OCI-LY7 (cell line): ENCODE measurements around the gene FAM117A. TPM values are rescaled to one million over a fixed set of nuclear protein-coding genes. Genes with fewer than 3 reads are reported as not detected.

Experiments used
- BruUV-seq: library from RNA; stranded (reverse); fragments of 400-500 nt; replicated peaks from 2 replicates; lab custom pipeline; 2021; lab: Mats Ljungman, UMichigan
- CTCF ChIA-PET: fragments of 300-600 bp; sonication (Branson Sonifier 250); formaldehyde crosslinking; loops from one replicate; lab custom pipeline; 2022; ENCODE audit warnings: antibody characterized with exemption; ENCODE audit not compliant: unreplicated experiment; lab: Charles Lee
- POLR2A ChIA-PET: fragments of 300-600 bp; sonication (Branson Sonifier 250); formaldehyde crosslinking; loops from one replicate; lab custom pipeline; 2022; ENCODE audit warnings: antibody characterized with exemption; lab: Charles Lee
- DNase-seq: peaks from one replicate; pipeline ENCODE4 v3.0.0-alpha.2; 2015; ENCODE audit warnings: low spot score
- H2AFZ ChIP-seq: fragments of 200-600 bp; sonication (generic), shearing (Covaris generic); 2 replicates; pipeline ENCODE4 v1.6.1; 2014; ENCODE audit warnings: mild to moderate bottlenecking, antibody characterized with exemption, low read length, moderate library complexity
- H3K27ac ChIP-seq: fragments of 200-600 bp; sonication (generic); 2 replicates; pipeline ENCODE4 v1.5.1; 2014; ENCODE audit warnings: mixed run types, low read depth, mild to moderate bottlenecking, moderate library complexity, low read length, inconsistent platforms; ENCODE audit not compliant: poor library complexity, severe bottlenecking
- H3K36me3 ChIP-seq: fragments of 200-600 bp; sonication (generic); 2 replicates; pipeline ENCODE4 v1.6.1; 2014; ENCODE audit warnings: mild to moderate bottlenecking, antibody characterized with exemption, low read length, moderate library complexity, mixed read lengths; ENCODE audit not compliant: insufficient read depth
- H3K4me1 ChIP-seq: fragments of 200-600 bp; sonication (generic); 2 replicates; pipeline ENCODE4 v1.5.1; 2014; ENCODE audit warnings: mild to moderate bottlenecking, low read length; ENCODE audit not compliant: insufficient read depth, poor library complexity, severe bottlenecking
- H3K4me2 ChIP-seq: fragments of 200-600 bp; sonication (generic); 2 replicates; pipeline ENCODE4 v1.6.1; 2014; ENCODE audit warnings: mild to moderate bottlenecking, low read length
- H3K4me3 ChIP-seq: fragments of 200-600 bp; sonication (generic); 2 replicates; pipeline ENCODE4 v1.5.1; 2014; ENCODE audit warnings: mild to moderate bottlenecking, low read depth, low read length; ENCODE audit not compliant: poor library complexity, severe bottlenecking
- H3K79me2 ChIP-seq: fragments of 200-600 bp; sonication (generic); 2 replicates; pipeline ENCODE4 v1.6.1; 2016; ENCODE audit warnings: low read depth, mild to moderate bottlenecking, low read length, moderate library complexity, mixed read lengths; ENCODE audit not compliant: insufficient read depth
- H3K9me2 ChIP-seq: fragments of 200-600 bp; sonication (generic); 2 replicates; pipeline ENCODE4 v1.6.1; 2016; ENCODE audit warnings: mild to moderate bottlenecking, low read length, mixed read lengths; ENCODE audit not compliant: insufficient read depth
- H3K9me3 ChIP-seq: fragments of 200-600 bp; sonication (generic); 2 replicates; pipeline ENCODE4 v1.6.1; 2014; ENCODE audit warnings: mild to moderate bottlenecking, mixed run types, low read length, mixed read lengths
- H4K20me1 ChIP-seq: fragments of 200-600 bp; sonication (generic); 2 replicates; pipeline ENCODE4 v1.6.1; 2014; ENCODE audit warnings: mild to moderate bottlenecking, antibody characterized with exemption, low read length, moderate library complexity, mixed read lengths; ENCODE audit not compliant: insufficient read depth
- CTCF ChIP-seq: fragments of 200-600 bp; sonication (generic); conservative IDR thresholded peaks from 2 replicates; pipeline ENCODE4 v1.5.1; 2014; ENCODE audit warnings: mild to moderate bottlenecking, antibody characterized with exemption, low read length, moderate library complexity, mixed read lengths
- EZH2phosphoT487 ChIP-seq: fragments of 200-600 bp; sonication (generic); IDR thresholded peaks from 2 replicates; pipeline ENCODE4 v1.6.1; 2018; ENCODE audit warnings: low read depth, borderline replicate concordance, mild to moderate bottlenecking, mixed run types, antibody characterized with exemption, low read length, moderate library complexity, mixed read lengths
- intact Hi-C: fragments of 100-400 bp; cut with micrococcal nuclease; formaldehyde crosslinking; loops from one replicate; pipeline ENCODE4 v1.10.0; 2022; ENCODE audit not compliant: unreplicated experiment
- total RNA-seq, 2 experiments: library from RNA; depleted of rRNA in 1 of 2; stranded (reverse); fragments of >200 nt in 1 of 2; shearing (Covaris generic) in 1 of 2; gene quantifications; 2 replicates each; pipeline ENCODE4 v1.2.3, GENCODE V29; 2014 to 2022

Gene FAM117A
- total RNA-seq, 2 experiments from 2014 or later = 40.4 to 44.3 TPM

GRCh38 chr17:49670641-49671040 lies 93.3 kb downstream of the FAM117A start:
- H2AFZ ChIP-seq = no peak overlapping the region
- BruUV-seq = TSS peak; percentile 4
- H3K9me2 ChIP-seq = no peaks in the 10 kb centered on the region
- peaks cover 28% of the 10 kb centered on the region; the same call in 1 of the 2 replicates for H4K20me1 ChIP-seq
- no peak overlapping the region for H3K4me2 ChIP-seq
- ChIA-PET POLR2A (no interaction called here), CTCF (no interaction called here)
- DNase-seq = no peak
- no peak overlapping the region for H3K4me3 ChIP-seq
- peaks cover 67% of the 10 kb centered on the region for H3K36me3 ChIP-seq
- H3K27ac ChIP-seq = no peak overlapping the region
- peaks cover 10% of the 10 kb centered on the region for H3K4me1 ChIP-seq
- H3K79me2 ChIP-seq = peaks cover 96% of the 10 kb centered on the region
- intact Hi-C loops = loop anchor here (10.0 kb wide), 2 partner anchors 456 to 484 kb away; partner anchors contain the start of genes ABI3, GNGT2 and PPP1R9B
- TF ChIP-seq CTCF (no peak), EZH2phosphoT487 (no peak)
- no peaks in the 10 kb centered on the region for H3K9me3 ChIP-seq

GRCh38 chr17:49670002-49670401 lies 93.9 kb downstream of the FAM117A start:
- no TSS peak for BruUV-seq
- H4K20me1 ChIP-seq = peaks cover 21% of the 10 kb centered on the region; the same call in 1 of the 2 replicates
- H3K4me2 ChIP-seq = no peak overlapping the region
- peaks cover 7% of the 10 kb centered on the region for H3K4me1 ChIP-seq
- H2AFZ ChIP-seq = no peak overlapping the region
- POLR2A ChIA-PET = no interaction called here
- TF ChIP-seq EZH2phosphoT487 (no peak), CTCF (no peak)
- H3K79me2 ChIP-seq = peaks cover 93% of the 10 kb centered on the region
- H3K9me3 ChIP-seq = no peaks in the 10 kb centered on the region
- no peak overlapping the region for H3K27ac ChIP-seq
- no peak for DNase-seq
- peaks cover 60% of the 10 kb centered on the region for H3K36me3 ChIP-seq
- H3K4me3 ChIP-seq = no peak overlapping the region
- intact Hi-C loops = loop anchor here (10.0 kb wide), 2 partner anchors 455 to 485 kb away; partner anchors contain the start of genes ABI3, GNGT2 and PPP1R9B
- H3K9me2 ChIP-seq = no peaks in the 10 kb centered on the region
- CTCF ChIA-PET = no interaction called here

DNA sequence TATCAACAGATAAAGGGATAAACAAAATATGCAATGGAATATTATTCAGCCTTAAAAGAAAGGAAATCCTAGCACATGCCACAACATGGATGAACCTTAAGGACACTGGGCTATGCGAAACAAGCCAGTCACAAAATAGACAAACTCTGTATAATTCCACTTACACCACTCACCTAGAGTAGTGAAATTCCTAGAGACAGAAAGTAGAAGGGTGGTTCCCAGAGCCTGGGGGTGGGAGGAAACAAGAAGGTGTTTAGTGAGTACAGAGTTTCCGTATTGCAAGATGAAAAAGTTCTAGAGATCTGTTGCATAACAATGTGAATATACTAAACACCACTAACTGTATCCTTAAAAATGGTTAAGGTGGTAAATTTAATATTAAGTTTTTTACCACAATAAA lies 96.1 kb downstream of the FAM117A start:
- no peak for DNase-seq
- BruUV-seq = no TSS peak
- no peak overlapping the region for H2AFZ ChIP-seq
- intact Hi-C loops = no loop called here
- TF ChIP-seq CTCF (no peak), EZH2phosphoT487 (no peak)
- peaks cover 10% of the 10 kb centered on the region for H3K4me1 ChIP-seq
- H3K4me3 ChIP-seq = no peak overlapping the region
- peaks cover 93% of the 10 kb centered on the region for H3K79me2 ChIP-seq
- no peaks in the 10 kb centered on the region for H3K9me3 ChIP-seq
- H3K27ac ChIP-seq = no peak overlapping the region
- peaks cover 17% of the 10 kb centered on the region; the same call in 1 of the 2 replicates for H4K20me1 ChIP-seq
- CTCF ChIA-PET = no interaction called here
- H3K9me2 ChIP-seq = no peaks in the 10 kb centered on the region
- POLR2A ChIA-PET = no interaction called here
- H3K36me3 ChIP-seq = peaks cover 56% of the 10 kb centered on the region
- no peak overlapping the region for H3K4me2 ChIP-seq
